K562 (cell line): ENCODE measurements around the gene TUB. TPM values are rescaled to one million over a fixed set of nuclear protein-coding genes. Genes with fewer than 3 reads are reported as not detected.

Experiments used
- ATAC-seq: fragments of 200-7000 bp; cut with Tn5 transposase; 3 replicates; pipeline ENCODE4 v1.9.1; 2020; ENCODE audit warnings: moderate library complexity
- BruUV-seq: library from RNA; stranded (reverse); fragments of 400-500 nt; replicated peaks from 2 replicates; lab custom pipeline; 2021; lab: Mats Ljungman, UMichigan
- CTCF ChIA-PET: fragments of 300-600 bp; formaldehyde crosslinking; extraction: SDS; loops from one replicate; lab custom pipeline; 2021; ENCODE audit warnings: low intra/inter-chr PET ratio; lab: Yijun Ruan, JAX
- POLR2A ChIA-PET: fragments of 300-600, 350-650 bp; sonication (Branson Sonifier 250); formaldehyde crosslinking; extraction: SDS; loops from one replicate; lab custom pipeline; 2021; ENCODE audit warnings: antibody characterized with exemption, inconsistent platforms; lab: Yijun Ruan, JAX
- DNase-seq, 4 experiments: peaks; one replicate each; pipeline versions ENCODE4 v3.0.0 to v3.0.0-alpha.2; 2011 to 2018; ENCODE audit warnings: low spot score in 3 of 4, mixed read lengths in 3 of 4; ENCODE audit errors: extremely low read depth in 1 of 4
- FAIRE-seq: peaks from 2 replicates; lab custom pipeline; 2011; peaks lifted over from hg19 to GRCh38; lab: Jason Lieb, UNC
- H2AFZ ChIP-seq: 2 replicates; pipeline ENCODE4 v1.6.0; 2011; ENCODE audit warnings: low read depth, low read length, control low read depth, inconsistent platforms
- H3K27ac ChIP-seq: fragments of 200-600 bp; 3 replicates; pipeline ENCODE4 v1.8.0; 2011; ENCODE audit warnings: low read depth, mild to moderate bottlenecking, control low read depth, inconsistent platforms, low read length, moderate library complexity, mixed read lengths; ENCODE audit errors: extremely low read depth
- H3K27me3 ChIP-seq, 2 experiments: fragments of 300-600 bp in 1 of 2; 2 replicates in 1 of 2; 3 replicates in 1 of 2; pipeline versions ENCODE4 v1.6.0 to v1.8.0; 2011; ENCODE audit warnings: inconsistent platforms in 2 of 2, low read length in 2 of 2, mild to moderate bottlenecking in 1 of 2, mixed read lengths in 1 of 2, moderate library complexity in 1 of 2; ENCODE audit not compliant: control insufficient read depth in 2 of 2, insufficient read depth in 2 of 2
- H3K36me3 ChIP-seq: fragments of 300-600 bp; 3 replicates; pipeline ENCODE4 v1.8.0; 2011; ENCODE audit warnings: mild to moderate bottlenecking, low read length, inconsistent platforms; ENCODE audit not compliant: control insufficient read depth, insufficient read depth
- H3K4me1 ChIP-seq, 2 experiments: fragments of 200-600 bp in 1 of 2; replicated peaks in 1 of 2; 2 replicates in 1 of 2; 3 replicates in 1 of 2; pipeline versions ENCODE4 v1.5.1 to v1.8.0; 2011; ENCODE audit warnings: inconsistent platforms in 2 of 2, low read length in 2 of 2, mild to moderate bottlenecking in 1 of 2, mixed read lengths in 1 of 2, moderate library complexity in 1 of 2; ENCODE audit not compliant: control insufficient read depth in 2 of 2, insufficient read depth in 2 of 2
- H3K4me2 ChIP-seq: 2 replicates; pipeline ENCODE4 v1.6.1; 2011; ENCODE audit warnings: low read length, control low read depth, inconsistent platforms, mixed read lengths; ENCODE audit not compliant: insufficient read depth
- H3K4me3 ChIP-seq: fragments of 200-600 bp; sonication (generic), shearing (Covaris generic); 2 replicates; pipeline ENCODE4 v1.5.1; 2016; ENCODE audit warnings: control low read depth, inconsistent platforms
- H3K79me2 ChIP-seq: fragments of 200-600 bp; 3 replicates; pipeline ENCODE4 v1.8.0; 2011; ENCODE audit warnings: low read length, inconsistent platforms; ENCODE audit not compliant: control insufficient read depth, insufficient read depth
- H3K9ac ChIP-seq, 2 experiments: 2 replicates each; pipeline versions ENCODE4 v1.6.0 to v1.6.1; 2011; ENCODE audit warnings: low read depth in 2 of 2, low read length in 2 of 2, control low read depth in 1 of 2, inconsistent platforms in 1 of 2, mild to moderate bottlenecking in 1 of 2, mixed read lengths in 1 of 2; ENCODE audit not compliant: insufficient read depth in 1 of 2
- H3K9me1 ChIP-seq: one replicate; pipeline ENCODE4 v1.6.0; 2011; ENCODE audit warnings: inconsistent platforms, mild to moderate bottlenecking, low read length, moderate library complexity; ENCODE audit not compliant: control insufficient read depth, insufficient read depth
- H3K9me3 ChIP-seq: replicated peaks from 2 replicates; pipeline ENCODE4 v1.5.1; 2011; ENCODE audit warnings: low read depth, low read length, inconsistent platforms; ENCODE audit not compliant: control insufficient read depth, insufficient read depth
- H4K20me1 ChIP-seq: replicated peaks from 2 replicates; pipeline ENCODE4 v1.6.1; 2011; ENCODE audit warnings: low read length, inconsistent platforms, mixed read lengths; ENCODE audit not compliant: control insufficient read depth, insufficient read depth
- AFF4 ChIP-seq: sonication (generic); formaldehyde crosslinking; IDR thresholded peaks from 2 replicates; pipeline ENCODE4 v1.8.0; 2023; ENCODE audit warnings: mild to moderate bottlenecking, missing genetic modification reagents
- COPS2 ChIP-seq: fragments of 450-650 bp; conservative IDR thresholded peaks from 2 replicates; pipeline ENCODE4 v1.6.1; 2016; ENCODE audit warnings: mild to moderate bottlenecking, moderate library complexity
- PTRF ChIP-seq: fragments of 450-650 bp; IDR thresholded peaks from 2 replicates; pipeline ENCODE4 v1.6.1; 2016; ENCODE audit warnings: mild to moderate bottlenecking, missing genetic modification characterization, missing compliant biosample characterization
- RBM34 ChIP-seq: fragments of 200-400 bp; formaldehyde crosslinking; IDR thresholded peaks from 2 replicates; pipeline ENCODE4 v1.6.1; 2018; ENCODE audit warnings: low read length, borderline replicate concordance; ENCODE audit not compliant: insufficient read depth
- RBM39 ChIP-seq: fragments of 200-400 bp; formaldehyde crosslinking; optimal IDR thresholded peaks from 2 replicates; pipeline ENCODE3; 2018; ENCODE audit warnings: low read depth, low read length
- ZNF668 ChIP-seq: fragments of 250-450 bp; sonication (Bioruptor Pico); IDR thresholded peaks from 2 replicates; pipeline ENCODE4 v1.8.0; 2022; ENCODE audit warnings: mild to moderate bottlenecking, inconsistent platforms
- WGBS: fragments of 100-300 bp; shearing (Covaris generic); methylation state at CpG from one replicate; pipeline ENCODE4 v1.1.6; 2016; ENCODE audit warnings: low coverage, mixed read lengths; ENCODE audit not compliant: insufficient coverage; ENCODE audit errors: missing lambda C conversion rate; 5-methylcytosine and 5-hydroxymethylcytosine counted together
- in situ Hi-C: fragments of 300-500 bp; cut with MboI; formaldehyde crosslinking; loops from 4 replicates; pipeline ENCODE4 v1.15.0; 2018; ENCODE audit warnings: inconsistent platforms, mixed read lengths
- intact Hi-C: fragments of 100-400 bp; cut with micrococcal nuclease; formaldehyde crosslinking; loops from 2 replicates; pipeline ENCODE4 v1.14.2; 2022
- polyA plus RNA-seq, 8 experiments: library from polyadenylated mRNA; depleted of rRNA in 4 of 8; stranded (reverse) in 5 of 8; unstranded in 3 of 8; fragments of >200 nt; fragmentation: Nextera tagmentation in 2 of 8; fragmentation: Illumina TruSeq in 1 of 8; extraction: Ambion mirVana in 2 of 8; extraction: Trizol in 1 of 8; gene quantifications; 2 replicates each; pipeline versions ENCODE4 v1.2.1 to v1.2.3, GENCODE V29; 2011 to 2014; ENCODE audit warnings: inconsistent platforms in 1 of 8, missing spikeins in 1 of 8
- total RNA-seq, 7 experiments: library from RNA; depleted of rRNA in 6 of 7; stranded (reverse); fragments of >200 nt in 6 of 7; fragmentation: Illumina TruSeq in 2 of 7; extraction: Trizol in 2 of 7; gene quantifications; 2 replicates each; pipeline versions ENCODE4 v1.2.1 to v1.2.3, GENCODE V29; 2011 to 2021; ENCODE audit warnings: low replicate concordance in 1 of 7
- TF ChIP-seq, protein P1 (sequence below), 3 experiments: IDR thresholded peaks in 2 of 3; conservative IDR thresholded peaks in 1 of 3; 2 replicates each; pipeline ENCODE4 v1.5.1; 2011 to 2012; ENCODE audit warnings: low read length in 3 of 3, mild to moderate bottlenecking in 3 of 3, control low read depth in 2 of 3, improper control_type of control experiment in 1 of 3, inconsistent platforms in 1 of 3, low read depth in 1 of 3, mixed read lengths in 1 of 3, moderate library complexity in 1 of 3; ENCODE audit not compliant: insufficient read depth in 2 of 3

Gene TUB
- total and polyA plus RNA-seq, 9 of the 15 experiments (the other 6 are each of a cell fraction or from before 2014, with no cell fraction given) = not detected

- TF ChIP-seq, protein P1, sequence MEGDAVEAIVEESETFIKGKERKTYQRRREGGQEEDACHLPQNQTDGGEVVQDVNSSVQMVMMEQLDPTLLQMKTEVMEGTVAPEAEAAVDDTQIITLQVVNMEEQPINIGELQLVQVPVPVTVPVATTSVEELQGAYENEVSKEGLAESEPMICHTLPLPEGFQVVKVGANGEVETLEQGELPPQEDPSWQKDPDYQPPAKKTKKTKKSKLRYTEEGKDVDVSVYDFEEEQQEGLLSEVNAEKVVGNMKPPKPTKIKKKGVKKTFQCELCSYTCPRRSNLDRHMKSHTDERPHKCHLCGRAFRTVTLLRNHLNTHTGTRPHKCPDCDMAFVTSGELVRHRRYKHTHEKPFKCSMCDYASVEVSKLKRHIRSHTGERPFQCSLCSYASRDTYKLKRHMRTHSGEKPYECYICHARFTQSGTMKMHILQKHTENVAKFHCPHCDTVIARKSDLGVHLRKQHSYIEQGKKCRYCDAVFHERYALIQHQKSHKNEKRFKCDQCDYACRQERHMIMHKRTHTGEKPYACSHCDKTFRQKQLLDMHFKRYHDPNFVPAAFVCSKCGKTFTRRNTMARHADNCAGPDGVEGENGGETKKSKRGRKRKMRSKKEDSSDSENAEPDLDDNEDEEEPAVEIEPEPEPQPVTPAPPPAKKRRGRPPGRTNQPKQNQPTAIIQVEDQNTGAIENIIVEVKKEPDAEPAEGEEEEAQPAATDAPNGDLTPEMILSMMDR (IDR thresholded peaks at IDR 0.05 in 2 of 3, conservative IDR thresholded peaks at IDR 0.05 in 1 of 3; ENCODE audit: insufficient read depth in 2 of 3, low read depth in 1 of 3, low read length in 3 of 3) = peak; percentile 69 to 80 (median 76)
Observed at GRCh38 chr11:8099291-8099899, 18.4 kb downstream of the TUB start (continued).

DNA sequence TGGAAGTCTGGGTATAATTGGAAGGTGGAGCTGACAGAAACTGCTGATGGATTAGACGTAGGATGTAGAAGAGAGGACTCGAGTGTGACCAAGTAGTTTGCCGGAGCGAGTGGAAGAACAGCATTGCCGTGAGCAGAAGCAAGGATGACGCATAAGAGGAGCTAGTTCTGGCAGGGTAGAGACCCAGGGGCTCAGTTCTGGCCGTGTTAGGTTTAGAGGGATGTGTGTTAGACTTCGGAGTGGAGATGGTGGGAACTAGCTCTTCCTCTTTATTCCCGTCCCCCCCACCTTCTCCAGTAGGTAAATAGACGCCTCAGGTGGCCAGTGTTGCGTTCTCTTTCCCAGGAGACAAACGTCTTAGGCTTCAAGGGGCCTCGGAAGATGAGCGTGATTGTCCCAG, 19.1 kb downstream of the TUB start:
- peaks cover 0 to 3% of the 10 kb centered on the region in 2 experiments; a peak in 2 of 5 replicates for H3K4me1 ChIP-seq
- in situ Hi-C loops = no loop called here
- H3K4me2 ChIP-seq = no peak overlapping the region
- TF ChIP-seq RBM39 (no peak), PTRF (tag) (no peak), AFF4 (no peak), COPS2 (no peak), RBM34 (no peak), ZNF668 (CRISPR knock-in tag) (no peak)
- TF ChIP-seq, all 486 proteins: peak for 0
- ChIA-PET CTCF (interaction anchor here (1.9 to 4.4 kb wide), 2 partner anchors 68 to 94 kb away, joined by 6 to 17 read pairs; no protein-coding TSS in a partner anchor), POLR2A (interaction anchor here (0.6 to 1.7 kb wide), 5 partner anchors 10 to 604 kb away, joined by 3 to 4 read pairs (median 4); no protein-coding TSS in a partner anchor)
- H3K9ac ChIP-seq = no peak overlapping the region
- H3K4me3 ChIP-seq = no peak overlapping the region
- DNase-seq = no peak
- peaks cover 0 to 40% of the 10 kb centered on the region in 2 experiments; a peak in 3 of 5 replicates for H3K27me3 ChIP-seq
- H3K36me3 ChIP-seq = no peaks in the 10 kb centered on the region
- no peaks in the 10 kb centered on the region for H3K9me3 ChIP-seq
- H2AFZ ChIP-seq = no peak overlapping the region
- H4K20me1 ChIP-seq = no peaks in the 10 kb centered on the region
- no peak for ATAC-seq
- no peak for FAIRE-seq
- no peak overlapping the region for H3K27ac ChIP-seq
- BruUV-seq = no TSS peak
- intact Hi-C loops = no loop called here
- WGBS = 1% methylated on average over 14 of the region's 14 CpGs
- no peaks in the 10 kb centered on the region for H3K79me2 ChIP-seq
- H3K9me1 ChIP-seq = no peaks in the 10 kb centered on the region
